SIG-M5 (cell line): Measurements from ENCODE around the gene ACSF3.

Experiments
- DNase-seq: peaks from one replicate; lab custom pipeline; 2025; lab: John Stamatoyannopoulos, UW

Gene ACSF3

DNA sequence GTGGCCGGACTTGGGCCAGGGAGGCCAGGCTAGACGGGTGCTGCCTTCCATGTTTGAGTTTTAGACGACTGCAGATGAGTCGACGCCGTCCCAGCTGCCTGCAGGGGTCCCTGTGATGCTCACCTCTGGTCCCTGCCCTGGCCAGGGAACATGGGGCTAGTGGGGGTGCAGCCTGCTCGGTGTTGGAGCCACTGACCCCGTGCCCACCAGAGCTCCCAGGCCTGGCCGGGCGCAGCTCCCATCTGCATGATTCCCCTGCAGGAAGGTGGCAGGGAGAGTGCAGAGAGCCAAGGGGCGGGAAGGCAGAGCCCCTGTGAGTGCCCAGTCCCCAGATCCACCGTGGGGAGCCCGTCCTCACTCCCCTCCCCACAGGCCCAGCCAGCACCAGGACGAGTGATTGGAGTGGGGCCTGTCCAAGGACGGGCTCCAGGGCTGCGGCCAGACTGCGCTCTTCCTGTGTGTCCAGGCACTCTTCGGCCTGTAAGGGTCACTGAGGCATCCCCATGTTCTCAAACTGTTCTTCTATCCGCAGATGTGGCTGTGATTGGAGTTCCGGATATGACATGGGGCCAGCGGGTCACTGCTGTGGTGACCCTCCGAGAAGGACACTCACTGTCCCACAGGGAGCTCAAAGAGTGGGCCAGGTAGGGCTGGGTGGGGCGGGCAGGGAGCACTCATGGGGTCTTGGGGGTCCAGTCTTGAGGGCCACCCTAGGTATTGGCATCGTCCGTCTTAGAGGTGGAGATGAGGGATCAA lies 51.9 kb downstream of the ACSF3 start:
- DNase-seq: no peak

DNA sequence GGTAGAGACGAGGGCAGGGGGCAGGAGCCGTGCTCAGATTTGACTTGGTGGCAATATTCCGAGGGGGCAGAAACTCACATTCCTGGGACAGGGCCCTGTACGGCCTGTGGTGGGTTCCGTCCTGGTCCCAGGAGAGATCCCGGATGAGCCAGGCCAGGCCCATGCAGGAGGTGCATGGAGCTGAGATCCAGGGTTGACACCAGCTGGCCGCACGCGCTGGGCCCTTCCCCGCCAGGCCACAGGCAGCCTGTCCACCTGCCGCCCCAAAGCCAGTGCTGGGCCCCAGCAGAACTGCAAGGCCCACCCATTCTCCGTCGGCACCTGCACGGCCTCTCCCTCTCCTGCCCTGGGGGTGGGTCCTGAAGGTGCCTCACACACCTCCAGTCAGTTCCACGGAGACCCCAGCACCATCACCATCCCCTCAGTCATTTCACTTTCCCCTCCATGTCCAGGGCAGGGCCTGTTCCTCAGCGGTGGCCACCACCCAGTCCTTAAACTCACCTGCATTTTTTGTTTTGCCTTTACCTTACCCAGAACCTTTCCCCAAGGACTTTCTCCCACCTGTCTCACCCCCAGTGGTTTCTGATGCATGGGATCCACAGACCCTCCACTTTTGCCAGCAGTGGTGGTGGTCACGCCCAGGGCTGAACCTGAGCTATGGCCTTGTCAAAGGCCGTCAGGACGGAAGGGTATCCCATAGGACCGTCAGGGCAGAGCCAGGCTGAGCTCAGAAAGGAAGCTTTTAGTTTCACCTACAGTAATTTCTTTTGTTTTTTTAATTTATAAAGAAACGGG lies 52.8 kb downstream of the ACSF3 start:
- DNase-seq: no peak

DNA sequence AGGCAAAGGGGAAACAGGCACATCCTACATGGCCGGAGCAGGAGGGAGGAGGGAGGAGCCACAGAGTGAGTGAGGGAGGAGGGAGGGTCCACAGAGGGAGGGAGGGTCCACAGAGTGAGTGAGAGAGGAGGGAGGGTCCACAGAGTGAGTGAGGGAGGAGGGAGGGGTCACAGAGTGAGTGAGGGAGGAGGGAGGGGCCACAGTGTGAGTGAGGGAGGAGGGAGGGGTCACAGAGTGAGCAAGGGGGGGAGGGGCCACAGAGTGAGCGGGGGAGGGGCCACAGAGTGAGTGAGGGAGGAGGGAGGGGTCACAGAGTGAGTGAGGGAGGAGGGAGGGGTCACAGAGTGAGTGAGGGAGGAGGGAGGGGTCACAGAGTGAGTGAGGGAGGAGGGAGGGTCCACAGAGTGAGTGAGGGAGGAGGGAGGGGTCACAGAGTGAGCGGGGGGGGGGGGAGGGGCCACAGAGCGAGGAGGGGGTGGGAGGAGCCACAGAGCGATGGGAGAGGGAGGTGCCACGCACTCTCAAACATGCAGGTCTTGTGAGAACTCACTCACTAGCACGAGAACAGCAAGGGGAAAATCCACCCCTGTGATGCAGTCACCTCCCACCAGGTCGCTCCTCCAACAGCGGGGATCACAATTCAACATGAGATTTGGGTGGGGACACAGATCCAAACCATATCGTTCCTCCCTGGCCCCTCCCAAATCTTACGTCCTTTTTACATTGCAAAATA lies 53.6 kb downstream of the ACSF3 start:
- DNase-seq: no peak

- no peak for DNase-seq
Observed at GRCh38 chr16:89149386-89149785, 55.7 kb downstream of the ACSF3 start.

GRCh38 chr16:89150090-89150835 lies 56.6 kb downstream of the ACSF3 start:
- no peak for DNase-seq

GRCh38 chr16:89150981-89151380 lies 57.3 kb downstream of the ACSF3 start:
- no peak for DNase-seq

DNA sequence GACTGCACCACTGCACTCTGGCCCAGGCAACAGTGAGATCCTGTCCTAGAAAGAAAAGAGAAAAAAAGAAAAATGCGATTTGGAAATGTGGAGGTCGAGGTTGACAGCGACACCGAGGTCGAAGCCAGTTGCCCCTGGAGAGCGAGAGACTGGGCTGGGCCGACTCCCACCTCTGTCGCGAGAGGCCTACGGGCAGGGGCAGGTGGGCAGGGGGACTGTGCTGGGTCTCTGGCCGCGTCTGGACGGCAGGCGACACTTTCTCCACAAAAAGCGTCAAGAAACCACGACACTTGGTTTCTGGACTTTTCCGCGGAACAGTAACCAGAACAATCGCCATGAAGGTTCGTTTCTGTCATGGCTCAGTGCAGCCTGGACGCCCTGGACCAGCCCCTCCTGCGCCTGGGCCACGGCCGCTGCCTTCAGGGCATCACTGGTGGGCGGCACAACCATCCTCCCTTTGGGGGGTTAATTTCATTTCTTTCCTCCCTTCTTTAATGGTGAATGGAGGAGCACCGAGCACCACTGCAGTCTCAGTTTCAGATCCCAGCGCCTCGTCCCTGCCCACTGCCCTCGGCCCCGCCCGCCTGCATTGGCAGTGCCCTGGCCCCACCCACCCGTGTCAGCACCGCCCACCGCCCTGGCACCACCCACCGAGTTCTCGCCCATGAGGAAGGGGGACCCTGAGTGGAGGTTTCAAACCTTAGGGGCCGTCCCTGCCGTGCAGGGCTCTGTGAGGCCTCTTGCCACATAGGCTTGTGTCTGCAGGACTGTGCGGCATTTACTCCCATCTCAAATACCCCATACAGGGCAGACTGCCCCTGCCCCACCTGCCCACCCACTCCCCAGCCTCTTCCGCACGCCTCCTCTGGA lies 59.4 kb downstream of the ACSF3 start:
- DNase-seq: no peak

DNA sequence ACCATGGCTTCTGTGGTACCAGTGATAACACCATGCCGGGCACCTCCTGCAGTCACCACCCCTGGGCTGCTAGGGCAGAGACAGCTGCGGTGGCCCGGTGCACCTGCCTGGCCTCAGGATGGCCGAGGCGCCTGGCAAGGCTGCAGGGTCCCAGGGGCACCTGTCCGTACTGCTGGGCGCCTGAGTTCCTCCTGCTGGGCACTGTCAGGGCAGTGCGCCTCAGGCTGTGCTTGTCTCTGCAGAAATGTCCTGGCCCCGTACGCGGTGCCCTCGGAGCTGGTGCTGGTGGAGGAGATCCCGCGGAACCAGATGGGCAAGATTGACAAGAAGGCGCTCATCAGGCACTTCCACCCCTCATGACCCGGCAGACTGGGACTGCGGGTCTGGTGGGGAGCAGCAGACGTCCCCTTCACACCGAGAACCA lies 60.2 kb downstream of the ACSF3 start:
- no peak for DNase-seq

DNA sequence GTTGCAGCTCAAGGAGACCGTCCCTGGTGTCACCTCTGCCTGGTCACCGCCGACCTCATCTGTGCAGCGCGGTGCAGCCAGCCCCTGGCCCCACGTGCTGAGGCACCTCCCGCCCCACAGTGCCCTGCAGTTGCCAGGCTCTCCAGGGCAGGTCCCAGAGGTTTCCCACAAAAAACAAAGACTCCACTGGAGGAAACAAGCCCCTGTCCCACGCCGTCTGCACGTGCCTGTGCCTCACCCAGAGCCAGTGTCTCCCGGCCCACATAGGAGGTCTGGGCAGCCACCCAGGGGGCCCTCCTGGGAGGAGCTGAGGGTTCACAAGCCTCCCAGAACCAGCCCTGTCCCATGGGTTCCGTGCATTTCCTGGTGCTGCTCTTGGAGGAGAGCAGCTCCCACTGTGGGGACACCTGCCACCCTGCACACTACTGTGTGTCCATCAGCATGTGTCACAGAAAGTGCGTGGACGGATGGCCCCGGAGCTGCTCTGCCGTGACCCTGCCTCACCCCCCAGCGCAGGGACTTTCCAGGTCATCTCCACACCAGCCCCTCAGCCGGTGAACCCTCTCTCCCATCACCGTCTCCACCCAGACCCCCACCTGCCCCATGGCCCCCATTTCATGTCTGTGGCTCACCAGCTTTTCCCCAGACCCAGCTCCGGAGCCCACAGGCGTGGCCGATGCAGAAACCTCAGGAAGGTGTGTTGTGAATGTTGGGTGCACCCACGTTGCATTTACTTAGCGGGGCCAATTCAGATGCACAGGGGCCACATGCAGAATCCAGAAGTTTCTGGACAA lies 60.9 kb downstream of the ACSF3 start:
- no peak for DNase-seq

DNA sequence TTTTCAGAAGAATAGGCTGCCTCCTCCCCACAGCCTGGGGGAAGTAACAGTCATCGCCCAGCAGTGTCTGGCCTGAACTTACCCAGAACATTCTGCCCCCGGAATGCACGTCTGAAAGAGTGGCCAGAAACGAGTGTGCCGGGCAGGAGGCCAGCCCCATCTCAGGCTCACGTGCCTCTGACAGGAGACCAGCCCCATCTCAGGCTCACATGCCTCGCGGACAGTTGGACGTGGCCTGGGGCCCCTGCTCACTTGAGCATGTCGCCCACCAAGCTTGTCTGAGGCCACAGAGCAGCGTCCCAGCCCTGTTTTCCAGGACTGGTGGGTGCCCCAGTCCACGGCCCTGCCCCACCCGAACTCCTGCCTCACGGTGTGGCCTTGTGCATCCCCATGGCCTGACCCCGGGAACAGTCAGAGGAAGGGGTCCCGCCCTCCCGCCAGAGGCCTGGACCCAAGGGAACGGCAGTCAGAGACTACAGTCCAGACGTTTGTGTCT lies 61.6 kb downstream of the ACSF3 start:
- DNase-seq: no peak

DNA sequence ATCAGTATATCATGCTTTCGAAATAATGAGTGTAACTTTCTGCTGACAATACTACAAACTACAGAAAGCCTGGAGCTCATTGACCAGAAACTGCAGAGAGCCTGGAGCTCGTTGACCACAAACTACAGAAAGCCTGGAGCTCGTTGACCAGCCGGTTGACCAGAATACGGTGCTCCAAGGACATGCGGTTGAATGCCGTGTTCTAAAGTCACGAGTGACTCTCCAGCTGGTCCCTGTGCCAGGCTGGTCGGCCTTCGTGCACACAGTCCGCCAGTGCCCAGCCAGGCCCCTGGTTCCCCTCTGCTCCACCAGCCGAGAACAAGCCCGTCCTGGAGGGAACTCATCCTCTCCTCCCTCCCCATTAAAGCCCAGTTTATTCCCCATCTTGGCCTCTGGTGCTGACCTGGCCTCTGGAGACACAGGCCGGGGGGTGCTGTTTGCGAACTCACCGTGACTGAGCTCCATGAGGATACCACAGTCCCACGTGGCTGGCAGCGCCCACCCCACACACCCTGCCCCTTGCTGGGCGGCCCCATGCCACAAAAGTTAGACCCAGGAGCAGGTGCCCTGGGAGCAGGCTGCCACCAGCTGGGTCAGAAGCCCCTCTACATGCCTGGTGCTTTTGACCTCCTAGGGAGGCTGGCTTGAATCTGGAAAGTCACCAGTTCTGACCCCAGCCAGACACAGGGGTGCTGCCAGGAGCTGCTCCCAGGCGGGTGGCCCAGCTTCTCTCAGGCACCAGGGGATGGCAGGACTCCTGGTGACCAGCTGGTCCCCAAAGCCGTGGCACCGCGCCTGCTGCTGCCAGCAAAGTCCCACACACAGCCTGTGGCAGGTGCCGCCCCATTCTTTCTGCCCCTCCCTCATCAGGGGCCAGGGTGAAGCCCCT lies 62.4 kb downstream of the ACSF3 start:
- DNase-seq: no peak

- DNase-seq: no peak
Observed at GRCh38 chr16:89156740-89157645, 63.3 kb downstream of the ACSF3 start.

- DNase-seq: no peak
Observed at GRCh38 chr16:89157778-89158177, 64.1 kb downstream of the ACSF3 start.

DNA sequence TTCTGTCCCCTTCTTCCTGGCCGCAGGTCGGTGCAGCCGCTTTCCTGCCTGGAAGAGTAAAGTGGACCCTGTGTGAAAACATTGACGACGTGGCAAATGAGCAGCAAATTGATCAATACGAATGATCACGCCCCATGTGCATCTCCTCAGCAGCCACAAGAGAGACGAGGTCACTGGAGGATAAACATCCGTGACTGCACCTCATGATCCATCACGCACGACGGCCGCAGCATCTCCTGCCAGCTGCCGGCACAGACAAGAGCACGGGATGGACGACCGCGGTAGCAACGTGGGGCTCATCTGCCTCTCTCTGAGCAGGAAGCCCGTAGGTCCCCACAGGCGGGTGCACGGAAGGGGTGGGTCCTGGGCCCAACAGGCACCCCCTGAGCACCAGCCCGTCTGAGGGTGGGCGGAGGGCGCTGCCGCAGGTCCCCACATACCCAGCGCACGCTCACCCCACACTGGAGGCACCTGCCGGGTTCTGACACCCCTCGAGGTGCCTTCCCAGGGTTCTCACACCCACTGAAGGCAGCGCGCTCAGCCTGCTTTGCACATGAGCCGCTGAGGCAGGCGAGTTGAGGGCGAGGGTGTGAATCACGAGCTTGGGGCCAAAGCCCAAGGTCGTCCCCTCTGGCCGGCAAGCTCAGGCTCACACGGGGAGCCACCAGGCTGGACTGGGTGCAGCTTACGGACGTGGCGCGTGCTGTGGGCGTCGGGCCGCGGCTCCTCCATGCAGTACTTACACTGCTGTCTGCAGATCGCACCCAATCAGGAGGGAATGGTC lies 65.6 kb downstream of the ACSF3 start:
- DNase-seq: no peak

GRCh38 chr16:89159850-89160354 lies 66.2 kb downstream of the ACSF3 start:
- no peak for DNase-seq

DNA sequence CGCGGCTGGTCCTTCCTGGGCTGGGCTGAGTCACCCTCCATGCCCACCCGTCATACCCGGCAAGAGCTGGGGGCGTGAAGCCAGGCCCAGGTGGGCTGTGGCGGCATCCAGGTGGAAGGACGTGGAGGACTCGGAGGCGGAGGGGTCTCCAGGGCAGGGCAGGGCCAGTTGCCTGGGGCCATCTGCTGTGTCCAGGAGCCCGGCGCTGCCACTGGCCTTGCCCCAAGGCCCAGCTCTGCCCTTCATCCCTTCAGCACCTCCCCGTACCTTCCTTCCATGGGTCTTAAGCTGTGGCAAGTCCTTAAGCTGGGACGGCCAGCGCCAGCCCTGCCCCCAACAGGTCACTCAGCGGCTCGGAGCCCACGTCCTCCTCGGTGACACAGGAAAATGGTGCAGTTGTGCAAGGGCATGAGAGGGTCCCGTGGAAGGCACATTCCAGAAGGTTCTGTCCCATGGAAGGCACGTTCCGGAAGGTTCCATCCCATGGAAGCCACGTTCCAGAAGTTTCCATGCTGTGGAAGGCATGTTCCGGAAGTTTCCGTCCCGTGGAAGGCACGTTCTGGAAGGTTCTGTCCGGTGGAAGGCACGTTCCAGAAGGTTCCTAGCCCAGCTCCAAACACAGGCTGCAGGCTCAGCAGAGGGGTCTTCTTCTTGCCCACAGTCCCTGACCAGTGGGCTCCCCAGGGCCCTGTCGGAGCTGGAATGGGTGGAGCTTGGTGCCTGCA lies 67.5 kb downstream of the ACSF3 start:
- no peak for DNase-seq
